K562 (cell line): ENCODE measurements around the gene ANAPC16. TPM values are rescaled to one million over a fixed set of nuclear protein-coding genes. Genes with fewer than 3 reads are reported as not detected.
A peak's percentile ranks its signal among the peaks of the same experiment; 100 is the strongest.

ENCODE experiments used
- BCOR ChIP-seq: fragments of 450-650 bp; IDR thresholded peaks from 2 replicates; pipeline ENCODE4 v1.6.1; 2016
- CBX1 ChIP-seq: sonication (generic); IDR thresholded peaks from 2 replicates; pipeline ENCODE4 v1.6.1; 2016; ENCODE audit warnings: antibody characterized with exemption, low read depth, mild to moderate bottlenecking
- CCAR2 ChIP-seq: fragments of 200-400 bp; formaldehyde crosslinking; IDR thresholded peaks from 2 replicates; pipeline ENCODE4 v1.6.1; 2017; ENCODE audit warnings: mild to moderate bottlenecking, low read depth, low read length
- EHMT2 ChIP-seq: fragments of 450-650 bp; IDR thresholded peaks from 2 replicates; pipeline ENCODE4 v1.6.1; 2018; ENCODE audit warnings: antibody characterized with exemption
- ETV1 ChIP-seq: fragments of 450-650 bp; conservative IDR thresholded peaks from 2 replicates; pipeline ENCODE4 v1.6.1; 2016; ENCODE audit warnings: missing genetic modification characterization, control low read depth, low read depth, missing compliant biosample characterization
- ILK ChIP-seq: fragments of 450-650 bp; IDR thresholded peaks from 2 replicates; pipeline ENCODE4 v1.6.1; 2016; ENCODE audit warnings: missing genetic modification characterization, low read depth, mild to moderate bottlenecking, missing compliant biosample characterization, moderate library complexity, borderline replicate concordance
- KDM5B ChIP-seq: fragments of 200-600 bp; sonication (generic); IDR thresholded peaks from 2 replicates; pipeline ENCODE4 v1.6.1; 2012; ENCODE audit warnings: low read depth, mild to moderate bottlenecking, moderate library complexity, low read length, control low read depth, inconsistent platforms; ENCODE audit not compliant: insufficient replicate concordance
- MXI1 ChIP-seq: IDR thresholded peaks from 2 replicates; pipeline ENCODE4 v1.6.1; 2011; ENCODE audit warnings: low read depth, mild to moderate bottlenecking, improper control_type of control experiment, low read length
- NCOA2 ChIP-seq, 2 experiments: fragments of 450-650 bp; IDR thresholded peaks; 2 replicates each; pipeline ENCODE4 v1.6.1; 2018; ENCODE audit warnings: mild to moderate bottlenecking in 2 of 2, moderate library complexity in 1 of 2; ENCODE audit not compliant: partially characterized antibody in 2 of 2
- TAF1 ChIP-seq: IDR thresholded peaks from 2 replicates; pipeline ENCODE4 v1.6.1; 2011; ENCODE audit warnings: mild to moderate bottlenecking, low read length, moderate library complexity; ENCODE audit not compliant: insufficient read depth, control insufficient read depth, severe bottlenecking; ENCODE audit errors: extremely low read depth
- TCFL5 ChIP-seq: fragments of 250-450 bp; sonication (Bioruptor Pico); conservative IDR thresholded peaks from 2 replicates; pipeline ENCODE4 v1.6.1; 2021; ENCODE audit warnings: mild to moderate bottlenecking, moderate library complexity, matching md5 sums
- ZBTB17 ChIP-seq: fragments of 450-650 bp; formaldehyde crosslinking; IDR thresholded peaks from 2 replicates; pipeline ENCODE4 v1.4.0; 2020; ENCODE audit warnings: mild to moderate bottlenecking
- ZNF12 ChIP-seq: sonication (generic); formaldehyde crosslinking; IDR thresholded peaks from 2 replicates; pipeline ENCODE4 v1.4.0; 2020; ENCODE audit warnings: mild to moderate bottlenecking, missing genetic modification reagents
- ZNF695 ChIP-seq: fragments of 450-650 bp; formaldehyde crosslinking; IDR thresholded peaks from 2 replicates; pipeline ENCODE4 v1.4.0; 2020; ENCODE audit warnings: mild to moderate bottlenecking, moderate library complexity
- polyA plus RNA-seq, 8 experiments: library from polyadenylated mRNA; depleted of rRNA in 4 of 8; stranded (reverse) in 5 of 8; unstranded in 3 of 8; fragments of >200 nt; fragmentation: Nextera tagmentation in 2 of 8; fragmentation: Illumina TruSeq in 1 of 8; extraction: Ambion mirVana in 2 of 8; extraction: Trizol in 1 of 8; gene quantifications; 2 replicates each; pipeline versions ENCODE4 v1.2.1 to v1.2.3, GENCODE V29; 2011 to 2014; ENCODE audit warnings: inconsistent platforms in 1 of 8, missing spikeins in 1 of 8
- total RNA-seq, 7 experiments: library from RNA; depleted of rRNA in 6 of 7; stranded (reverse); fragments of >200 nt in 6 of 7; fragmentation: Illumina TruSeq in 2 of 7; extraction: Trizol in 2 of 7; gene quantifications; 2 replicates each; pipeline versions ENCODE4 v1.2.1 to v1.2.3, GENCODE V29; 2011 to 2021; ENCODE audit warnings: low replicate concordance in 1 of 7
- TF ChIP-seq, protein P1 (sequence below): fragments of 250-450 bp; sonication (Bioruptor Pico); IDR thresholded peaks from 2 replicates; pipeline ENCODE4 v1.5.0; 2021; ENCODE audit warnings: mild to moderate bottlenecking, moderate library complexity
- TF ChIP-seq, protein P2 (sequence below): fragments of 450-650 bp; IDR thresholded peaks from 2 replicates; pipeline ENCODE4 v1.6.1; 2016; ENCODE audit warnings: mild to moderate bottlenecking
- TF ChIP-seq, protein P3 (sequence below): fragments of 250-450 bp; sonication (Bioruptor Pico); IDR thresholded peaks from 2 replicates; pipeline ENCODE4 v1.4.0; 2020; ENCODE audit warnings: mild to moderate bottlenecking
- TF ChIP-seq, protein P4 (sequence below): fragments of 450-650 bp; formaldehyde crosslinking; IDR thresholded peaks from 2 replicates; pipeline ENCODE4 v1.4.0; 2020; ENCODE audit warnings: mild to moderate bottlenecking, moderate library complexity

The ANAPC16 gene
- total and polyA plus RNA-seq, 9 of the 15 experiments (the other 6 are each of a cell fraction or from before 2014, with no cell fraction given): 42.6 to 208 (median 108) TPM

DNA sequence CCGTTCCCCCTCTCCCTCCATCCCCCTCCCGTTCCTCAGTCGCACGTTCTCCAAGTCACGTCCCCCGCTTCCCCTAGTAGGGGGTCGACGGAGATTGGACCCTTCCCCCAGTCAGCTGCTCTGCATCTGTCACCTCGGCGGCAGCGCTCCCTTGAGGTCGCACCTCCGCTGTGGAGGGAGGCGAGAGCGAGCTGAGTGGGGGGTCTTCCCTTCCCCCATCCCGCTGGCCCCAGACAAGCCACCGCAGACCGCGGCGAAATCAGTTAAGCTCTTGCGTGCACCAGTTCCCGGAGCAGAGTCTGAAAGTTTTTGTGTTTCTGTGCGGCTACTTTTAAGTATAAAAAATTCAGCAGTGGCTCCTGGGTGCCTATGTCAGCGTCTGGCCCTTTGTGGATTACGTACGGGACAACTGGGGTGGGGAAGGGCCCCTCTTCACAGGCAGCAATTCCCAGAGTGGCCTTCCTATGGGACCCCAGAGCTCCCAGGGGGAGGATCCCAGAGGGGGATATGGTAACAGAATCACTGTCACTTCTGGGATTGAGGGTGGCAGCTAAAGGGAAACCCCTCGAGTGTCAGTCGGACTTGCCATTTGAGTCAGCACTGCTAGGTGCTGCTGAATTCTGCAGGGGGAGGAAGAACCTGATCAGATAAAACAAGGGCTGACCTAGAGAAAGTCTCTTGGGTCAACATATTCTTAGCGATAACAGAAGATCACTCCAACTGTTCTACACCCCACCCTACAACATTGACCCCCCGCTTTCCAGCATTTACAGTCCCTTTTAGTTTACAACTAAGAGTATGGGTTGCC lies 45.4 kb downstream of the ANAPC16 start (continued):
- TF ChIP-seq, protein P1, sequence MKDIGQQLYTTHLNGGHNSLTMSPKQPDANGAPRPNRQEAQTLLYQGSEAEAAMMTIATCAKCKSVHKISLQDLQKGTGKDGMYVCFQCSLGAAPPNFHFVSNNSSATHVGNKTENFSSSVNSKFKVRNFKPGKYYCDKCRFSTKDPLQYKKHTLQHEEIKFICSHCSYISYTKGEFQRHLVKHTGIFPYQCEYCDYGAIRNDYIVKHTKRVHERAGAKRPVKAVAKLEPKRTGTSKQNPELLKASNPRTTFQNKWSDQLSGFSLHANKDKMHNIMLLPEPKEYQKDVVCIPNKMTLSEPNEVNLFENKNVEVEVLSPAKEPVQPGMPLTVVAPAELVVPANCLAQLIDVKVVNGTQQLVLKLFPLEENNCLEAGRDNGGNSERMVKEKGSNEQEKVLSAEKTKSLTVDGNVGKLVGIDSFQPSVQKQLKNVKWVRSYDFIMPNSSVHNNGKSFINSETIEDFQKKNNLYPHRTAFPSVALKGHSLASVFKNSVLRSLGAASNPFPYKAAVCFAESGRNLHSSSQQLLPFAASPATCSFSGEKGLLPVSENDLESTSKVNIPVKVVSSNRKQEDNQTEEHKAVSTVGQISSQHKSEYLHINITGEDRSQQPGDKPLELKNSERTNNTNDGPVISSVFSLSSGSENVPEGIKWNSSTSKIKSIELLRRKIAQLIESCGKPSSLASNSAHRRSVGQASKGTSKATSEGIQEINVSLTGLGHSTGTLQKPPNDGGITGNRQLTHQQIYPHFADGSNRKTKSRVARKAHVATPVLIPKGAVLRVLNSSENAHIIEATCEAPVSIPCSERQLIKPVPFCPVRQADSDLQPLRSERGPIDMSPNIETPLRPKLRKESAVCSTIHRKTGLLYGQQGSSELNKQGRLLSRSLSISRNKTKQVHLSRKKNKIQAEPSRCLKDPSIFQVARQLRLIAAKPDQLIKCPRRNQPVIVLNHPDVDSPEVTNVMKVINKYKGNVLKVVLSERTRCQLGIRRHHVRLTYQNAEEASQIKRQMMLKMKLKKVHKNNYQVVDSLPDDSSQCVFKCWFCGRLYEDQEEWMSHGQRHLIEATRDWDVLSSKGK (CRISPR knock-in tag): no peak
- TF ChIP-seq ILK: no peak
- TF ChIP-seq CBX1: peak; percentile 64; the same call in 1 of the 2 replicates
- peak; percentile 59 for TF ChIP-seq ZNF12 (CRISPR knock-in tag)
- no peak for TF ChIP-seq NCOA2 (IDR thresholded peaks at IDR 0.05; ENCODE audit: partially characterized antibody in 2 of 2)
- TF ChIP-seq KDM5B: peak; percentile 75
- 0 out of 2 replicates have a peak, but pooled peaks have one; percentile 45 for TF ChIP-seq CCAR2
- TF ChIP-seq ZNF695 (CRISPR knock-in tag): 0 out of 2 replicates have a peak, but pooled peaks have one; percentile 47
- TF ChIP-seq ZBTB17: peak; percentile 78; the same call in 1 of the 2 replicates
- no peak for TF ChIP-seq EHMT2
- TF ChIP-seq, protein P2, sequence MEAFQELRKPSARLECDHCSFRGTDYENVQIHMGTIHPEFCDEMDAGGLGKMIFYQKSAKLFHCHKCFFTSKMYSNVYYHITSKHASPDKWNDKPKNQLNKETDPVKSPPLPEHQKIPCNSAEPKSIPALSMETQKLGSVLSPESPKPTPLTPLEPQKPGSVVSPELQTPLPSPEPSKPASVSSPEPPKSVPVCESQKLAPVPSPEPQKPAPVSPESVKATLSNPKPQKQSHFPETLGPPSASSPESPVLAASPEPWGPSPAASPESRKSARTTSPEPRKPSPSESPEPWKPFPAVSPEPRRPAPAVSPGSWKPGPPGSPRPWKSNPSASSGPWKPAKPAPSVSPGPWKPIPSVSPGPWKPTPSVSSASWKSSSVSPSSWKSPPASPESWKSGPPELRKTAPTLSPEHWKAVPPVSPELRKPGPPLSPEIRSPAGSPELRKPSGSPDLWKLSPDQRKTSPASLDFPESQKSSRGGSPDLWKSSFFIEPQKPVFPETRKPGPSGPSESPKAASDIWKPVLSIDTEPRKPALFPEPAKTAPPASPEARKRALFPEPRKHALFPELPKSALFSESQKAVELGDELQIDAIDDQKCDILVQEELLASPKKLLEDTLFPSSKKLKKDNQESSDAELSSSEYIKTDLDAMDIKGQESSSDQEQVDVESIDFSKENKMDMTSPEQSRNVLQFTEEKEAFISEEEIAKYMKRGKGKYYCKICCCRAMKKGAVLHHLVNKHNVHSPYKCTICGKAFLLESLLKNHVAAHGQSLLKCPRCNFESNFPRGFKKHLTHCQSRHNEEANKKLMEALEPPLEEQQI: no peak
- TF ChIP-seq ETV1 (tag): no peak
- TF ChIP-seq TCFL5 (CRISPR knock-in tag): no peak
- TF ChIP-seq, protein P3, sequence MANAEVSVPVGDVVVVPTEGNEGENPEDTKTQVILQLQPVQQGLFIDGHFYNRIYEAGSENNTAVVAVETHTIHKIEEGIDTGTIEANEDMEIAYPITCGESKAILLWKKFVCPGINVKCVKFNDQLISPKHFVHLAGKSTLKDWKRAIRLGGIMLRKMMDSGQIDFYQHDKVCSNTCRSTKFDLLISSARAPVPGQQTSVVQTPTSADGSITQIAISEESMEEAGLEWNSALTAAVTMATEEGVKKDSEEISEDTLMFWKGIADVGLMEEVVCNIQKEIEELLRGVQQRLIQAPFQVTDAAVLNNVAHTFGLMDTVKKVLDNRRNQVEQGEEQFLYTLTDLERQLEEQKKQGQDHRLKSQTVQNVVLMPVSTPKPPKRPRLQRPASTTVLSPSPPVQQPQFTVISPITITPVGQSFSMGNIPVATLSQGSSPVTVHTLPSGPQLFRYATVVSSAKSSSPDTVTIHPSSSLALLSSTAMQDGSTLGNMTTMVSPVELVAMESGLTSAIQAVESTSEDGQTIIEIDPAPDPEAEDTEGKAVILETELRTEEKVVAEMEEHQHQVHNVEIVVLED (CRISPR knock-in tag): 0 out of 2 replicates have a peak, but pooled peaks have one; percentile 29
- peak; percentile 33 for TF ChIP-seq TAF1
- peak; percentile 58; the same call in 1 of the 2 replicates for TF ChIP-seq BCOR
- TF ChIP-seq MXI1: no peak
- TF ChIP-seq, protein P4, sequence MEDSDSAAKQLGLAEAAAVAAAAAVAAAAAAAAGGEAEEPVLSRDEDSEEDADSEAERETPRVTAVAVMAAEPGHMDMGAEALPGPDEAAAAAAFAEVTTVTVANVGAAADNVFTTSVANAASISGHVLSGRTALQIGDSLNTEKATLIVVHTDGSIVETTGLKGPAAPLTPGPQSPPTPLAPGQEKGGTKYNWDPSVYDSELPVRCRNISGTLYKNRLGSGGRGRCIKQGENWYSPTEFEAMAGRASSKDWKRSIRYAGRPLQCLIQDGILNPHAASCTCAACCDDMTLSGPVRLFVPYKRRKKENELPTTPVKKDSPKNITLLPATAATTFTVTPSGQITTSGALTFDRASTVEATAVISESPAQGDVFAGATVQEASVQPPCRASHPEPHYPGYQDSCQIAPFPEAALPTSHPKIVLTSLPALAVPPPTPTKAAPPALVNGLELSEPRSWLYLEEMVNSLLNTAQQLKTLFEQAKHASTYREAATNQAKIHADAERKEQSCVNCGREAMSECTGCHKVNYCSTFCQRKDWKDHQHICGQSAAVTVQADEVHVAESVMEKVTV (CRISPR knock-in tag): no peak
